Epithelial cell of prostate (primary cell): ENCODE results near the gene RNASEL.

Experiments
- DNase-seq: peaks from one replicate; pipeline ENCODE4 v3.0.0-alpha.2; 2011; ENCODE audit warnings: low read depth, low spot score
- H3K27ac ChIP-seq: fragments of 450-650 bp; 2 replicates; pipeline ENCODE4 v1.5.1; 2017; ENCODE audit warnings: mild to moderate bottlenecking

Gene RNASEL

DNA sequence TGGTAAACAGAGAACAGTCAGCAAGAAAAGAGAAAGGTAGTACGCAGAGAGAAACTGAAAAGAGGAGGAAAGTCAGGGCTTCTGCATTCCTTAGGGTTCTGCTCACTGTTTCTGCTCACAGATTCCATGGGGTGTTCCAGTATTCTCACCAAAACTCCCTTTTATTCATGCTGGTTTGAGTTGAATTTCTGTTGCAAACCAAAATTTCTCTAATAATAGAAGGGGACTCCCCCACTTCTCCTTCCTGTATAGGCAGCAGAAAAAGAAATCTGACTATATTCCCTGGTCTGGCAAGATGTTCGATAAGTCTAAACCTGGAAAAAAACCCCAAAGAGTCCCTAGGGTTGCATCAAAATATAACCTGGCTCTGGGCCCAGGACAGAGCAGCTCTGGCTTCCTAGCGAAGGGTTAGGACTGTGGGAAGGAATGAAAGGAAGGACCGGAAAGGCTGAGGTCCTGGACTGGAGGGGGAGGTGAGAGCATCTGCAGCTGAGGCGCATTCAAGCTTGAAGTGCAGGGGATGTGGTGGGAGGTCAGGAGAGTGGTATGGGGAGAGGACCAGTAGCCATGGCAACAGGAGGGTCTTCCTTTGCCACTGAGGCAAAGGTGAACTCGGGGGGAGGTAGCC, 34.0 kb upstream of the RNASEL start:
- no peak for DNase-seq

GRCh38 chr1:182621906-182622305, 32.9 kb upstream of the RNASEL start:
- H3K27ac ChIP-seq, result no peak overlapping the region
- DNase-seq, result no peak

More for the DNA sequence above, 34.0 kb upstream of the RNASEL start:
- H3K27ac ChIP-seq, result no peak overlapping the region

GRCh38 chr1:182620924-182621585, 32.0 kb upstream of the RNASEL start:
- no peak for DNase-seq
- no peak overlapping the region for H3K27ac ChIP-seq

DNA sequence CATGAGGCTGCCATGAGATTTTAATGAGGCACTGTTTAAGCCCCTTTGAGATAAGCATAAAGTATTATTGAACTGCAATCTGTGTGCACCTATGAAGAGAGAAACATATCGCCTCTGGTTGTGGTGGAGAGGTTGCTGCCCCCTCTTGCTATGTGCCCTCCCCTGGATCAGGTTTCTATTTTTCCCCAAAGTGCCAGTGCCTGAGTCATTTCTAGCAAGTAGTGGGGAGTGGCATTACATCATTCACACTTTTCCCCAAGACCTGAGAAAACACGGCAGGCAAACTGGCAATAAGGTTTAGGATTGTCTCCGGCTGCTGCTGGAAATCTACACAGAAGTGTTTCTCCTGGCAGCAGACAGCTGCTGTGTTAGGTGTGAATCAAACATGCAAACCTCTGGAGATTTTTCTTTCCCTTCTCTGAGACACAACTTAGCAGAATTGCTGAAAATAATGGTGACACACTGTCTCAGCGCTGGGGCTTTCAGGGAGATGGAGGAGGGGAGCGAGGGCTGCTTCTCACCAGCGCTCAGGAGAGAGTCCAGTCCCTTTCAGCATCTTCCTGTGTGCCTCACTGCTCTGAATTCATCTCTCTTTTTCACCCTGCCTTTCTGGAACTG, 28.8 kb upstream of the RNASEL start:
- no peak for DNase-seq
- H3K27ac ChIP-seq, result peak overlapping the region; percentile 19

GRCh38 chr1:182617014-182617429, 28.0 kb upstream of the RNASEL start:
- no peak overlapping the region for H3K27ac ChIP-seq
- DNase-seq, result no peak

- no peak for DNase-seq
- peak overlapping the region; percentile 65 for H3K27ac ChIP-seq
Measured at GRCh38 chr1:182616130-182617013, 27.3 kb upstream of the RNASEL start.

- peak overlapping the region; percentile 65 for H3K27ac ChIP-seq
- DNase-seq, result no peak
Measured at GRCh38 chr1:182615468-182616129, 26.5 kb upstream of the RNASEL start.

- H3K27ac ChIP-seq, result peak overlapping the region; percentile 65
- DNase-seq, result no peak
Measured at GRCh38 chr1:182614796-182615454, 25.9 kb upstream of the RNASEL start.

DNA sequence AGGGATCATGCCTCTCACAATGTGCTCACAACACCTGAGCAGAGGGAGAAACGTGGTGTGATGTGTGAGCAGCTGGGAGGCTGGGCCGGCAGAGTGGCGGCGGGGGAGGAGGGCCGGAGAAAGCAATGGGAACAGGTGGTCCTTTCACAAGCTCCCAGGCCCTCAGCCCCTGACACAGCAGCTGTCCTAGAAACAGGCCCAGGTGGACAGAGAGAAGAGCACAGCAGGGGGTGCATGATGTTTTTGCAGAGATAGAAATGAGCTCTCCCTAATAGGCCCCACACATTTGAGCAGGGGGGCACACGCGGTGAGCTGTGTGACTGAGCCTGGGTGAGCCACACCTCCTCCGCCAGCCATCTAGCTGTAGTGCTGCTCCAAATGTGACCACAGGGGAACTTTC, 22.7 kb upstream of the RNASEL start:
- H3K27ac ChIP-seq, result no peak overlapping the region
- no peak for DNase-seq

DNA sequence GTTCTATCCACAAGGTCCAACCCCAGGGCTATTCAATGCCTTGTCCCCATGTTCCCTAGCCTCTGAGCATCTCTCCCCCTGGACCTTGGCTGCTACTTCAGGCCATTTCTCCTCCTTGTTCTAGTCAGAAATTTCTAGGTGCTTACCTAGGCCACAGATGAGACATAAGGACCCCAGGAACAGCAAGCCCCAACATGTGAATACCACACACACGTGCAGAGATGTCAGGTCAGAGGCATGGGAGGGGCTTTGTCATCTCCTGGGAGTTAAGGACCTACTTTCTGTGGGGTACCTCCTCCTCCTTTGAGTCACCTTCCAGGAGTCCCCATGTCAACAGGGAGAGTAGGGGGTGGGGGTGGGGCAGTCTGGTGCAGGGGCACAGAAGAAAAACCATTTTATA, 22.3 kb upstream of the RNASEL start:
- H3K27ac ChIP-seq, result no peak overlapping the region
- no peak for DNase-seq

DNA sequence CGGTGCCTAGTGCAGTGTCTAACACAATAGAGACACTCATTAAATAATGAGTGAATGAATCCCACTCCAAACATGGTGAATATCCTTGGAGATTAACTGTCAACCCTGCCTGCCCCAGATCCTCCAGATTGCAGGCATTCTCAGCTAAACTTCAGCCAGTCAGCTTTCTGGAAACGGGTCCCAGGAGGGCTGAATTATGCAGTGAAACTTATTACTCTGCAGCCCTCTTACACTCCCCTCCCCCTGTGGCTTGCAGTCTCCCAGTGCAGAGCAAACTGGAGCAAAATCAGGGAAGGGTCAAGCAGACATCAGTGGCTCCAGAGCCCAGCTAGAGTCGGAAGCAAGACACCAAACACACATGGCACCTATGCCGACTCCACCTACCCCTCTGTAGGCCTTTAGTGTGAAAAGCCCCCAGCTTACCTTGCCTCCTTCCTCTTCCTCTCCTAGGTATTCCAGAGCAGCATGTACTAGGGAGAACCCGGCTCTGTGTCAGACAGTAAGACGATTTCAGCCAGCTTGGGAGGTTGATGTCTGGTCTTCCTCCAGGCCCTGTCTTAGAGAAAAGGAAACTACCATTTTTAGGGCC, 21.6 kb upstream of the RNASEL start:
- H3K27ac ChIP-seq, result no peak overlapping the region
- DNase-seq, result no peak

DNA sequence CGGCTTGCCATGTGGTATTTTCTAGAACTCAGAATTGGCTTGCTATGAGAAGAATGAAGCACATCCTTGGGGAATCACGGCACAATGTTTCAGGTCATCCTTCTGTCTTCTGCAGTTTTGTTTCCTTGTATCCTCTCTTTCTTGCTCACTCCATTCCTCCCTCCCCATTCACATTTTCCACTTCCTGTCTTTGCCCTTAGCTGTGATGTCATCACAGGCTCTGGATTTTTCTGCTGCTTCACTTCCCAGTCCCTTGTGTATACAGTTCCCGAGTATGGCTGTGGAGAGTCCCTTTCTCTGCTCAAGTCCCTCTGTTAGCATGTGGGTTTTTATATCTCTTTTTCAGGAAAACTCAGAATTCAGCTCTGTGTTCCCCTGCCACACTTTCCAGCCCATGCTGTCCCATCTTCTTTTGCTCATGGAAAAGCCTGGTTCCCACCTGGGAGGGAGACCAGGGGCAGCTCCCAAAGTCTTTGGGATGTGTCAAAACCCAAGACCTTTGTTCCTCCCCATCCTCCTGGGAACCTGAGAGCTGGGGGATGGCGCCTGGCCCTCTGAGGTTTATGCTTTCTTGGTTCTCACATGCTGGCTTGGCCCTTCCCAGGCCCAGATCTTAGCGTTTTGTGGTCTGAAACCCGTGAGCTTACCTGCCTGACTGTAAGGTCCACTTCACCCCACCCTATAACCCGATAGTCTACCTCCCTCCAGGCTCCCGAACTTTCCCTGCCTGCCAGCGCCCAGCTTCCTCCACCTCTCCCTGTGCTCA, 20.0 kb upstream of the RNASEL start:
- H3K27ac ChIP-seq, result no peak overlapping the region
- DNase-seq, result no peak

DNA sequence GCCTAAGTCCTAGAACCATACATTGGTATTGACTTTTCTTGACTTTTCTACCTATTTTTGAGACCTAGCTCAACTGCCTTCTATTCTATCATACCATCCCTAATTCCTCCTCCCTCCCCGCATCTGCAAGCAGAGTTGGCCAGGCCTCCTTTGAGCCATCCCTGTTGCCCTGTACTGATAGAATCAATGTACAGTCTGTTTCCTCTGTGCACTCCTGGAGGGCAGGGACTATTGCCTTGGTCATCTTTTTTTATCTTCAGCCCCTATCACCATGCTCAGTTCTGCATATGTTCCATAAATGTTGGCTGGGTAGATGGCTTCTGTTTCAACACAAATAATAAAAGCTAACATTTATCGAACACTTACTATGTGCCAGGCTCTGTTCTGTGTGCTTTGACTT, 19.2 kb upstream of the RNASEL start:
- DNase-seq, result no peak

GRCh38 chr1:182607566-182607965, 18.5 kb upstream of the RNASEL start:
- DNase-seq, result no peak
- no peak overlapping the region for H3K27ac ChIP-seq

More for the DNA sequence above, 19.2 kb upstream of the RNASEL start:
- no peak overlapping the region for H3K27ac ChIP-seq

- H3K27ac ChIP-seq, result no peak within 1 kb of the TSS
- DNase-seq, result no peak
Measured at GRCh38 chr1:182604175-182605164, 15.4 kb upstream of the RNASEL start, which contains the start of gene RGS16. Gene RGS16, minus strand, starts transcription at chr1:182604389. Its CDS starts 130 bp downstream, at chr1:182604259.

DNA sequence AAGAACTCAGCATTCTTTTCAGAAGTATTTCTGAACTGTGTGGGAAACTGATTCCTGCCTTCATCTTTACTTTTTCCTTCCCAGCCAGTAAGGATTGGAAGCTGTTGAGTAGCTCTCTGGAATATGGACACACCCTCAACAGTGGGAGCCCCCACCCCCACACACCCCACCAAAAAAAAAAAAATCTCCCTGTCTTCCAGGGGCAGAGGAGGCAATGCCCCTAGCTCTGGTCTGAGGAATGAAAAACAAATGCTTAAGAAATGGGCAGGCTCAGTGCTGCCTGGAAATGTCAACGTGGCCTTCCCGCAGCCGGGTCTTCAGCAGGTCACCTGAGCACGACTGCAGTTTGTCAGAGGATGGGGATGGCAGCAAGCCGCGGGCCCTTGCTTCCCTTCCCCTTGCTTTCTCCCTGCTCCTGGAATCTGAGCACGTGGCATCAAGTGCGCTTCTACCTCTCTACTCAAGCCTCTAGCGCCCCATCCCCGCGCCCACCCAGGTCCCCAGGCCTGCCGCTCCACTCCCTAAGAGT, 14.7 kb upstream of the RNASEL start:
- no peak overlapping the region for H3K27ac ChIP-seq
- no peak for DNase-seq
